RWPE1 (cell line): Measurements from ENCODE around the gene TUBB4B.

Source experiments
- CTCF ChIA-PET: fragments of 350-600 bp; sonication (Branson Sonifier 250); formaldehyde crosslinking; extraction: SDS; loops from one replicate; lab custom pipeline; 2021; lab: Yijun Ruan, JAX
- POLR2A ChIA-PET: fragments of 400-600 bp; formaldehyde crosslinking; extraction: SDS; loops from one replicate; lab custom pipeline; 2020; ENCODE audit warnings: antibody characterized with exemption; ENCODE audit not compliant: low non-redundant PET; lab: Yijun Ruan, JAX
- DNase-seq: peaks from one replicate; pipeline ENCODE4 v3.0.0; 2012; ENCODE audit warnings: low spot score
- H3K27ac ChIP-seq: fragments of 450-650 bp; 2 replicates; pipeline ENCODE4 v1.5.1; 2017
- CTCF ChIP-seq: fragments of 450-650 bp; conservative IDR thresholded peaks from 2 replicates; pipeline ENCODE4 v1.5.1; 2017; ENCODE audit warnings: low read depth, mild to moderate bottlenecking

TUBB4B gene

GRCh38 chr9:137267933-137268355 lies 26.9 kb downstream of the TUBB4B start:
- H3K27ac ChIP-seq, result peak overlapping the region; percentile 94
- ChIA-PET CTCF (no interaction called here), POLR2A (interaction anchor here (0.6 kb wide), 1 partner anchor 178 kb away, joined by 4 read pairs; no protein-coding TSS in a partner anchor)
- no peak for DNase-seq
- TF ChIP-seq CTCF, result no peak

- ChIA-PET CTCF (interaction anchor here (1.1 kb wide), 1 partner anchor 34 kb away, joined by 3 read pairs; no protein-coding TSS in a partner anchor), POLR2A (interaction anchor here (0.6 kb wide), 1 partner anchor 178 kb away, joined by 4 read pairs; no protein-coding TSS in a partner anchor)
- no peak for DNase-seq
- no peak for TF ChIP-seq CTCF
- peak overlapping the region; percentile 94 for H3K27ac ChIP-seq
These were observed 27.6 kb downstream of the TUBB4B start for GRCh38 chr9:137268538-137269201.

DNA sequence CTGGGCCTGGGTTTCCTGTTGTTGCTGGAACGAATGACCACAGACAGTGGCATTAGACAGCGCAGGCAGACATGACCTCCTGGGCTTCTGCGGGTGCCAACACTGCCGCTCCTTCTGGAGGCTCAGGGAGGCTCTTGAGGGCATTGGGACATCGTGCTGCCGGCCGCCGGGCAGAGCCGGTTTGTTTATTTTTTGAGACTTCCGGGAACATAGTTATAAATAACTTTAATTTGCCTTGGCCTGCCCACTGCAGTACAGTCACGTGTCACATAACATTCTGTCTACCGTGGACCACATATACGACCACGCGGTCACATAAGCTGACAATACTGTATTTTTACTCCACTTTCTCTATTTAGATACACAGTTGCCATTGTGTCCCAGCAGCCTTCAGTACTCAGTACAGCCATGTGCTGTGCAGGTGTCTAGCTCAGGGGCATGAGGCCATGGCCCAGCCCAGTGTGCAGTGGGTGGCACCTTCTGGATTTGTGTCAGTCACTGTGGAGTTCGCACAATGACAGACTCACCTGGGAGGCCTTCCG lies 28.2 kb downstream of the TUBB4B start:
- no peak for TF ChIP-seq CTCF
- DNase-seq, result no peak
- CTCF ChIA-PET, result interaction anchor here (0.7 to 1.1 kb wide), 2 partner anchors 8 to 35 kb away, joined by 3 read pairs; partner anchors contain the start of gene TOR4A
- H3K27ac ChIP-seq, result peak overlapping the region; percentile 94
- POLR2A ChIA-PET, result interaction anchor here (0.5 kb wide), 1 partner anchor 180 kb away, joined by 3 read pairs; no protein-coding TSS in a partner anchor

DNA sequence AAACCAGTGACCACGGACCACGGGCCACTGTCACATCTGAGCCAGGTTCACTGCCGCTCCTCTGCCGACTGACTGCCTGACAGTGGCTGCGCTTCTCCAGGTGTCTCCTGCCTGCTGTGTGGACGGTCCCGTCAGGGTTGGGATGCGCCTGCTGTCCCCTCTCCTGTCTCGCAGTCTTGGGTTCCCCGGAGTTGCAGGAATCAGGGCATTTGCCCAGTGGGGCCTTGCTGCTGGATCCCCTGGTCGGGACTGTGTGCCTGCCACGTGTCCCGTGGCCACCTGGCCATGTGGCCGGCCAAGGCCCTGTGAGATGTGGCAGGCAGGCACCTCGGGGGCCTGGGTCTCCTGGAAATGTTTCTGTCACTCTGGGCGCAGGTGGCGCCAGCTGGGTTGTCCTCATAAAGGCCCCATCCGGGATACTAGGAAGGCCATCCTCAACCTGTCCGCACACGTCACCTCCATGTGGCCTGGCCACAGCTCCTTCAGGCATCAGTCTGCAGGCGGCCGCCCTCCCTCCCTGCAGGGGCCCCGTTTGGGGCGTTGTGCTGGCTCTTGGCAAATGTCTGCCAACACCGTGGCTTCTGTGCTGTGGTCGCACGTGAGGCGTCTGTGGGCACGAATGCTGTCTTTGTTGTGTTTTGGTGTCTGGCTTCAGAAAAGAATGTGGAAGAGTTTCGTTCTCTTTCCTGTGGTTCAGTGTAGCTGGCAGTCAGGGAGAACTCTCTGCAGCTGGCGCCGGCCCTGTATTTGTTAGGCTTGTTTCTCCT lies 30.0 kb downstream of the TUBB4B start:
- no peak for TF ChIP-seq CTCF
- no peak for DNase-seq
- H3K27ac ChIP-seq, result peak overlapping the region; percentile 94
- POLR2A ChIA-PET, result no interaction called here
- CTCF ChIA-PET, result interaction anchor here (0.5 to 0.7 kb wide), 3 partner anchors 9 to 416 kb away, joined by 3 to 5 read pairs (median 4); no protein-coding TSS in a partner anchor

DNA sequence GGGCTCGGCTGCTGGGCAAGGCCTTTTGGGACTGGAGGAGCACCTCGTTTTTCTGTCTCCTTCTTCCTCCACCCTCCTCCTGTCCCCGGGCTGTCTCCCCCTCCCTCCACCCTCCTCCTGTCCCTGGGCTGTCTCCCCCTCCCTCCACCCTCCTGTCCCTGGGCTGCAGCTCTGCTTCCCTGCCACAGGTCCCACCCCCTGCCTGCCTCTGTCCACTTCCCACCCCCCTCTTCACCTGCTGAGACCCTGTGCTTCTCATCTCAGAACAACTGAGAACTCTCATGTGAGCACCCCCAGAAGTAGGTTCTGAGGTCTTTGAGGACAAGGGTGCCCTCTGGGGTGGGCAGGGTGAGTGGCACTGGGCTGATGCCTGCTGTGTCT lies 30.6 kb downstream of the TUBB4B start:
- ChIA-PET CTCF (interaction anchor here (0.7 kb wide), 1 partner anchor 8 kb away, joined by 4 read pairs; no protein-coding TSS in a partner anchor), POLR2A (no interaction called here)
- no peak for TF ChIP-seq CTCF
- DNase-seq, result no peak
- H3K27ac ChIP-seq, result peak overlapping the region; percentile 94
